ENCODE measurements around the gene IL25. TPM values are rescaled to one million over a fixed set of nuclear protein-coding genes. Genes with fewer than 3 reads are reported as not detected.

Gene IL25
- total and polyA plus RNA-seq, 2 of the 13 experiments (the other 11 are each of a cell fraction or from before 2014, with no cell fraction given), result not detected

GRCh38 chr14:23379366-23380196 lies 7.0 kb downstream of the IL25 start (continued):
- TF ChIP-seq FOSL1 (CRISPR knock-in tag; IDR thresholded peaks at IDR 0.05; ENCODE audit: borderline replicate concordance), result no peak
- TF ChIP-seq NFYC (CRISPR knock-in tag; IDR thresholded peaks at IDR 0.05), result peak; percentile 20; the same call in 1 of the 2 replicates
- no peak for TF ChIP-seq HNF4G (IDR thresholded peaks at IDR 0.05; ENCODE audit: borderline replicate concordance, low read depth, low read length)
- TF ChIP-seq HNF4G (CRISPR knock-in tag; IDR thresholded peaks at IDR 0.05; ENCODE audit: borderline replicate concordance, low read depth), result peak; percentile 51; the same call in 1 of the 2 replicates
- TF ChIP-seq XBP1 (CRISPR knock-in tag; IDR thresholded peaks at IDR 0.05), result no peak
- TF ChIP-seq, protein P1, sequence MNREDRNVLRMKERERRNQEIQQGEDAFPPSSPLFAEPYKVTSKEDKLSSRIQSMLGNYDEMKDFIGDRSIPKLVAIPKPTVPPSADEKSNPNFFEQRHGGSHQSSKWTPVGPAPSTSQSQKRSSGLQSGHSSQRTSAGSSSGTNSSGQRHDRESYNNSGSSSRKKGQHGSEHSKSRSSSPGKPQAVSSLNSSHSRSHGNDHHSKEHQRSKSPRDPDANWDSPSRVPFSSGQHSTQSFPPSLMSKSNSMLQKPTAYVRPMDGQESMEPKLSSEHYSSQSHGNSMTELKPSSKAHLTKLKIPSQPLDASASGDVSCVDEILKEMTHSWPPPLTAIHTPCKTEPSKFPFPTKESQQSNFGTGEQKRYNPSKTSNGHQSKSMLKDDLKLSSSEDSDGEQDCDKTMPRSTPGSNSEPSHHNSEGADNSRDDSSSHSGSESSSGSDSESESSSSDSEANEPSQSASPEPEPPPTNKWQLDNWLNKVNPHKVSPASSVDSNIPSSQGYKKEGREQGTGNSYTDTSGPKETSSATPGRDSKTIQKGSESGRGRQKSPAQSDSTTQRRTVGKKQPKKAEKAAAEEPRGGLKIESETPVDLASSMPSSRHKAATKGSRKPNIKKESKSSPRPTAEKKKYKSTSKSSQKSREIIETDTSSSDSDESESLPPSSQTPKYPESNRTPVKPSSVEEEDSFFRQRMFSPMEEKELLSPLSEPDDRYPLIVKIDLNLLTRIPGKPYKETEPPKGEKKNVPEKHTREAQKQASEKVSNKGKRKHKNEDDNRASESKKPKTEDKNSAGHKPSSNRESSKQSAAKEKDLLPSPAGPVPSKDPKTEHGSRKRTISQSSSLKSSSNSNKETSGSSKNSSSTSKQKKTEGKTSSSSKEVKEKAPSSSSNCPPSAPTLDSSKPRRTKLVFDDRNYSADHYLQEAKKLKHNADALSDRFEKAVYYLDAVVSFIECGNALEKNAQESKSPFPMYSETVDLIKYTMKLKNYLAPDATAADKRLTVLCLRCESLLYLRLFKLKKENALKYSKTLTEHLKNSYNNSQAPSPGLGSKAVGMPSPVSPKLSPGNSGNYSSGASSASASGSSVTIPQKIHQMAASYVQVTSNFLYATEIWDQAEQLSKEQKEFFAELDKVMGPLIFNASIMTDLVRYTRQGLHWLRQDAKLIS (CRISPR knock-in tag; IDR thresholded peaks at IDR 0.05), result no peak
- TF ChIP-seq, protein P2, sequence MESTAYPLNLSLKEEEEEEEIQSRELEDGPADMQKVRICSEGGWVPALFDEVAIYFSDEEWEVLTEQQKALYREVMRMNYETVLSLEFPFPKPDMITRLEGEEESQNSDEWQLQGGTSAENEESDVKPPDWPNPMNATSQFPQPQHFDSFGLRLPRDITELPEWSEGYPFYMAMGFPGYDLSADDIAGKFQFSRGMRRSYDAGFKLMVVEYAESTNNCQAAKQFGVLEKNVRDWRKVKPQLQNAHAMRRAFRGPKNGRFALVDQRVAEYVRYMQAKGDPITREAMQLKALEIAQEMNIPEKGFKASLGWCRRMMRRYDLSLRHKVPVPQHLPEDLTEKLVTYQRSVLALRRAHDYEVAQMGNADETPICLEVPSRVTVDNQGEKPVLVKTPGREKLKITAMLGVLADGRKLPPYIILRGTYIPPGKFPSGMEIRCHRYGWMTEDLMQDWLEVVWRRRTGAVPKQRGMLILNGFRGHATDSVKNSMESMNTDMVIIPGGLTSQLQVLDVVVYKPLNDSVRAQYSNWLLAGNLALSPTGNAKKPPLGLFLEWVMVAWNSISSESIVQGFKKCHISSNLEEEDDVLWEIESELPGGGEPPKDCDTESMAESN (CRISPR knock-in tag; conservative IDR thresholded peaks at IDR 0.05), result peak; percentile 66; the same call in 1 of the 2 replicates
- peak; percentile 65; the same call in 1 of the 2 replicates for TF ChIP-seq MIER3 (CRISPR knock-in tag; IDR thresholded peaks at IDR 0.05; ENCODE audit: borderline replicate concordance)
- TF ChIP-seq ZKSCAN5 (CRISPR knock-in tag; IDR thresholded peaks at IDR 0.05), result no peak
- peak; percentile 70; the same call in 1 of the 2 replicates for TF ChIP-seq KDM4B (CRISPR knock-in tag; IDR thresholded peaks at IDR 0.05)
- TF ChIP-seq, protein P3, sequence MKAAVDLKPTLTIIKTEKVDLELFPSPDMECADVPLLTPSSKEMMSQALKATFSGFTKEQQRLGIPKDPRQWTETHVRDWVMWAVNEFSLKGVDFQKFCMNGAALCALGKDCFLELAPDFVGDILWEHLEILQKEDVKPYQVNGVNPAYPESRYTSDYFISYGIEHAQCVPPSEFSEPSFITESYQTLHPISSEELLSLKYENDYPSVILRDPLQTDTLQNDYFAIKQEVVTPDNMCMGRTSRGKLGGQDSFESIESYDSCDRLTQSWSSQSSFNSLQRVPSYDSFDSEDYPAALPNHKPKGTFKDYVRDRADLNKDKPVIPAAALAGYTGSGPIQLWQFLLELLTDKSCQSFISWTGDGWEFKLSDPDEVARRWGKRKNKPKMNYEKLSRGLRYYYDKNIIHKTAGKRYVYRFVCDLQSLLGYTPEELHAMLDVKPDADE (CRISPR knock-in tag; IDR thresholded peaks at IDR 0.05), result no peak
- 0 out of 2 replicates have a peak, but pooled peaks have one; percentile 57 for TF ChIP-seq ZNF33B (CRISPR knock-in tag; IDR thresholded peaks at IDR 0.05)
- peak; percentile 54; the same call in 1 of the 2 replicates for TF ChIP-seq ZMYM4 (CRISPR knock-in tag; IDR thresholded peaks at IDR 0.05)
- TF ChIP-seq, protein P4, sequence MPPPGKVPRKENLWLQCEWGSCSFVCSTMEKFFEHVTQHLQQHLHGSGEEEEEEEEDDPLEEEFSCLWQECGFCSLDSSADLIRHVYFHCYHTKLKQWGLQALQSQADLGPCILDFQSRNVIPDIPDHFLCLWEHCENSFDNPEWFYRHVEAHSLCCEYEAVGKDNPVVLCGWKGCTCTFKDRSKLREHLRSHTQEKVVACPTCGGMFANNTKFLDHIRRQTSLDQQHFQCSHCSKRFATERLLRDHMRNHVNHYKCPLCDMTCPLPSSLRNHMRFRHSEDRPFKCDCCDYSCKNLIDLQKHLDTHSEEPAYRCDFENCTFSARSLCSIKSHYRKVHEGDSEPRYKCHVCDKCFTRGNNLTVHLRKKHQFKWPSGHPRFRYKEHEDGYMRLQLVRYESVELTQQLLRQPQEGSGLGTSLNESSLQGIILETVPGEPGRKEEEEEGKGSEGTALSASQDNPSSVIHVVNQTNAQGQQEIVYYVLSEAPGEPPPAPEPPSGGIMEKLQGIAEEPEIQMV (CRISPR knock-in tag; IDR thresholded peaks at IDR 0.05; ENCODE audit: low read depth), result peak; percentile 79; the same call in 1 of the 2 replicates
- TF ChIP-seq ZNF232 (CRISPR knock-in tag; IDR thresholded peaks at IDR 0.05; ENCODE audit: borderline replicate concordance), result peak; percentile 22; the same call in 1 of the 2 replicates
- TF ChIP-seq THAP11 (CRISPR knock-in tag; IDR thresholded peaks at IDR 0.05), result peak; percentile 68
- no peak; the same call in 1 of the 2 replicates for TF ChIP-seq SALL2 (CRISPR knock-in tag; IDR thresholded peaks at IDR 0.05)
- TF ChIP-seq DRAP1 (CRISPR knock-in tag; IDR thresholded peaks at IDR 0.05), result peak; percentile 23; the same call in 1 of the 2 replicates
- TF ChIP-seq PCBP2 (optimal IDR thresholded peaks at IDR 0.05; ENCODE audit: low read depth, low read length, poor library complexity, severe bottlenecking), result peak; percentile 65
- 0 out of 2 replicates have a peak, but pooled peaks have one; percentile 52 for TF ChIP-seq FOXK1 (CRISPR knock-in tag; IDR thresholded peaks at IDR 0.05; ENCODE audit: borderline replicate concordance, low read depth)

All from HepG2 (cell line).